Activated CD4-positive, alpha-beta T cell treated with anti-CD3 and anti-CD28 coated beads, Interleukin-2, amount 10 ng/mL, durations not matched to agents 24 days and 14 days (primary cell): ENCODE measurements around the gene CNNM2. TPM values are rescaled to one million over a fixed set of nuclear protein-coding genes. Genes with fewer than 3 reads are reported as not detected.
A peak's percentile ranks its signal among the peaks of the same experiment; 100 is the strongest.
"Not testable (repeated sequence)": the region's sequence is repeated elsewhere in the genome, so short reads cannot be mapped to it uniquely, and the experiment has no call there.

Experiments
- DNase-seq: peaks from one replicate; pipeline ENCODE4 v3.0.0; 2022
- H3K27ac Mint-ChIP-seq: one replicate; pipeline ENCODE4 v1.8.0; 2022; ENCODE audit warnings: mild to moderate bottlenecking, mixed read lengths
- H3K27me3 Mint-ChIP-seq: one replicate; pipeline ENCODE4 v1.8.0; 2022; ENCODE audit warnings: mixed read lengths
- H3K36me3 Mint-ChIP-seq: one replicate; pipeline ENCODE4 v1.8.0; 2022; ENCODE audit warnings: low read depth, mild to moderate bottlenecking, mixed read lengths
- H3K4me1 Mint-ChIP-seq: one replicate; pipeline ENCODE4 v1.8.0; 2021; ENCODE audit warnings: mixed read lengths
- H3K4me3 Mint-ChIP-seq: one replicate; pipeline ENCODE4 v1.8.0; 2022; ENCODE audit warnings: mild to moderate bottlenecking, moderate library complexity, mixed read lengths
- H3K9me3 Mint-ChIP-seq: one replicate; pipeline ENCODE4 v1.8.0; 2021; ENCODE audit warnings: mixed read lengths
- intact Hi-C: fragments of 100-400 bp; cut with micrococcal nuclease; formaldehyde crosslinking; loops from one replicate; pipeline ENCODE4 v1.15.1; 2023
- total RNA-seq: library from RNA; stranded (reverse); gene quantifications from 2 replicates; pipeline ENCODE4 v1.2.3, GENCODE V29; 2022

CNNM2 gene
- total RNA-seq, 1 donor from 2014 or later = 5.6 TPM

DNA sequence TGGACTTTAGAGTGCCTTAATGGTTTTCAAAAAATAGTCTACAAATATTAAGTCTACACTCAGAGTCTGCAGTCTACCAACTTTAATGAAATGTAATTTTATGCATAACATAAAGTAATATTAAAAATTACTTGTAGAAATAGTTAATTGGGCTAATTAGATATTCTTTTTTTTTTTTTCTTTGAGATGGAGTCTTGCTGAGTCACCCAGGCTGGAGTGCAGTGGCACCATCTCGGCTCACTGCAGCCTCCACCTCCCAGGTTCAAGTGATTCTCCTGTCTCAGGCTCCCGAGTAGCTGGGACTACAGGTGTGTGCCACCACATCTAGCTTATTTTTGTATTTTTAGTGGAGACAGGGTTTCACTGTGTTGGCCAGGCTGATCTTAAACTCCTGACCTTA lies 46.0 kb downstream of the CNNM2 start:
- intact Hi-C loops, H3K4me3 Mint-ChIP-seq, H3K27me3 Mint-ChIP-seq, H3K4me1 Mint-ChIP-seq, DNase-seq, H3K27ac Mint-ChIP-seq, H3K36me3 Mint-ChIP-seq, H3K9me3 Mint-ChIP-seq: not testable (repeated sequence)

DNA sequence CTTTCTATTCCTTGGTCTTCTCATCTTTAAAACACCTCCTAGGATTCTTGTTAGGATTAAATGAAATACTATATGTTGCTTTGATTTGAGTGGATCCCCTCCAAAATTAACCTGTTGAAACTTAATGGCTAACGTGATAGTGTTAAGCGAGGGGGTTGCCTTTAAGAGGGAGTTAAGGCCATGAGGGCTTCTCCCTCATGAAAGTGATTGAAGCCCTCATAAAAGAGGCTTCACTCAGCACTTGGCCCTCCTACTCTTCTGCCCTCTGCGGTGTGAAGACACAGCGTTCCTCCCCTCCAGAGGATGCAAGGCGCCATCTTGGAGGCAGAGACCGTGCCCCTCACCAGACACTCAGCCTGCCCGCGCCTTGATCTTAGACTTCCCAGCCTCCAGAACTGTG lies 46.6 kb downstream of the CNNM2 start:
- intact Hi-C loops = no loop called here
- Mint-ChIP-seq H3K4me3 (no peak overlapping the region), H3K4me1 (no peaks in the 10 kb centered on the region), H3K27me3 (peaks cover 5% of the 10 kb centered on the region), H3K36me3 (no peaks in the 10 kb centered on the region), H3K9me3 (no peaks in the 10 kb centered on the region), H3K27ac (no peak overlapping the region)
- DNase-seq = no peak

DNA sequence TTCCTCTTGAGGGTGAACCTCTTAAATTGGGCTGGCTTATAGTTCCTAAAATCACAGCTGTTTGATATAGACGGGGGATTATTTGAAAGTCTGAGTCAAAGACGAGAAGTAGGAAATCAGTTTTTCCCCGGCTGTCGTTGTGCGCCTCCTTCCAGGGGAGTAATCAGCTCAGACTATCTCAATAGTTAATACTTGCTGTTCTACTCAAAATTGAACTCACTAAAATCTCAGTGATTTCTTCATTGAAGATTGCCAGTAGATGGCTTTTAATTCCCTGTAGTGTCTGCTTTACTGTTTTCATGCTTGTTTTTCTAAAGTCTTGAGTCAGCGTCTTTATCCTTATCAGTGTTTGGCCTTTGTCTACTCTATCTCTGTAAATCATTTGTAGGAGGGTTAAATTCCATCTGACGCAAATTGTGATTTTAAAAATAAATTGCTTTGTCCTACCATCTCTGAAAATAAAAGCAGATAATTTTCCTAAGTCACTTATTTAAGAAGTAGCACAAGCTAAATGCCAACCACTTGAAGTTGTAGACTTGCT lies 47.3 kb downstream of the CNNM2 start:
- H3K9me3 Mint-ChIP-seq = no peaks in the 10 kb centered on the region
- intact Hi-C loops = no loop called here
- no peak for DNase-seq
- H3K36me3 Mint-ChIP-seq = no peaks in the 10 kb centered on the region
- H3K27ac Mint-ChIP-seq = no peak overlapping the region
- H3K4me1 Mint-ChIP-seq = no peaks in the 10 kb centered on the region
- peaks cover 5% of the 10 kb centered on the region for H3K27me3 Mint-ChIP-seq
- no peak overlapping the region for H3K4me3 Mint-ChIP-seq

DNA sequence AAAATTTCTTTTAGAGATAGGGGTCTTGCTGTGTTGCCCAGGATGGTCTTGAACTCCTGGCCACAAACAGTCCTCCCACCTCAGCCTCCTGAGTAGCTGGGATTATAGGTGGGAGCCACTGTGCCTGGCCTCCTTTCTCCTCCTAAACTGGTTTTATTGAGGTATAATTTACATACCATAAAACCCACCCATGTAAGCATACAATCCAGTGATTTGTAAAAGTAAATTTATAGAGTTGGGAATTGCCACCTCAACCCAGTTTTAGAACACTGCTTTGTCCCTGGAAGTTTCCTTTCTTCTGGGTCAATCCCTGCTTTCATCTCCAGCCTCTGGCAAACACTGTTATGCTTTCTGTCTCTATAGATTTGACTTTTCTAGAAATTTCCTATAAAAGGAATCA lies 49.0 kb downstream of the CNNM2 start:
- no peak for DNase-seq
- Mint-ChIP-seq H3K9me3 (no peaks in the 10 kb centered on the region), H3K4me3 (no peak overlapping the region), H3K4me1 (no peaks in the 10 kb centered on the region), H3K27ac (no peak overlapping the region), H3K27me3 (peaks cover 5% of the 10 kb centered on the region), H3K36me3 (no peaks in the 10 kb centered on the region)
- intact Hi-C loops = no loop called here

DNA sequence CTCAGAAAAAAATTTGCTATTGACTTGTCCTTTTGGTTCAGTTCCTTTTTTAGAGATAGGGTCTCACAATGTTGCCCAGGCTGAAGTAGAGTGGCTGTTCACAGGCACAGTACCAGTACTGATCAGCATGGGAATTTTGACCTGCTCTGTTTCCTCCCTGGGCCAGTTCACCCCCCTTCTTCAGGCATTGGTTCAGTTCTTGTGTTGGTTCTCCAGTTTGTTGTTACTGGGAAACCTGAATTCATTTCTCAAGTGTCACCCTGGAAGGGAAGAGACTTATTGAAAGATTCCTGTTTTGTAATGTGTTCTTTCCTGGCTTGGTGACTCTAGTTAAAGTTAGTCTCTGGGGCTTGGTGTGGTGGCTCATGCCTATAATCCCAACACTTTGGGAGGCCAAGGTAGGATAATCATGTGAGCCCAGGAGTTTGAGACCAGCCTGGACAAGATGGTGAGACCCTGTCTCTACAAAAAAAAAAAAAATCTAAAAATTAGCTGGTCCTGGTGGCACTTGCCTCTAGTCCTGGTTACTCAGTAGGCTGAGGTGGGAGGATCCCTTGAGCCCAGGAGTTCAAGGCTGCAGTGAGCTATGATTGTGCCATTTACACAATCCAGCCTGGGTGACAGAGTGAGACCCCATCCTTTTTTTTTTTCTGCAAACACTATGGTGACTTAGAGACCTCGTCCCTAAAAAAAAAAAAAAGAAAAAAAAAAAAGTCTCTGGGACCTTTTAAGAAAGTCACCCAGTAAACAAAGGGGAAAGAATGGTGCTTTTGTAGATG lies 52.7 kb downstream of the CNNM2 start:
- intact Hi-C loops = no loop called here
- Mint-ChIP-seq H3K4me1 (peaks cover 2% of the 10 kb centered on the region), H3K27ac (no peak overlapping the region), H3K9me3 (no peaks in the 10 kb centered on the region), H3K27me3 (peaks cover 3% of the 10 kb centered on the region), H3K4me3 (no peak overlapping the region), H3K36me3 (no peaks in the 10 kb centered on the region)
- DNase-seq = no peak

DNA sequence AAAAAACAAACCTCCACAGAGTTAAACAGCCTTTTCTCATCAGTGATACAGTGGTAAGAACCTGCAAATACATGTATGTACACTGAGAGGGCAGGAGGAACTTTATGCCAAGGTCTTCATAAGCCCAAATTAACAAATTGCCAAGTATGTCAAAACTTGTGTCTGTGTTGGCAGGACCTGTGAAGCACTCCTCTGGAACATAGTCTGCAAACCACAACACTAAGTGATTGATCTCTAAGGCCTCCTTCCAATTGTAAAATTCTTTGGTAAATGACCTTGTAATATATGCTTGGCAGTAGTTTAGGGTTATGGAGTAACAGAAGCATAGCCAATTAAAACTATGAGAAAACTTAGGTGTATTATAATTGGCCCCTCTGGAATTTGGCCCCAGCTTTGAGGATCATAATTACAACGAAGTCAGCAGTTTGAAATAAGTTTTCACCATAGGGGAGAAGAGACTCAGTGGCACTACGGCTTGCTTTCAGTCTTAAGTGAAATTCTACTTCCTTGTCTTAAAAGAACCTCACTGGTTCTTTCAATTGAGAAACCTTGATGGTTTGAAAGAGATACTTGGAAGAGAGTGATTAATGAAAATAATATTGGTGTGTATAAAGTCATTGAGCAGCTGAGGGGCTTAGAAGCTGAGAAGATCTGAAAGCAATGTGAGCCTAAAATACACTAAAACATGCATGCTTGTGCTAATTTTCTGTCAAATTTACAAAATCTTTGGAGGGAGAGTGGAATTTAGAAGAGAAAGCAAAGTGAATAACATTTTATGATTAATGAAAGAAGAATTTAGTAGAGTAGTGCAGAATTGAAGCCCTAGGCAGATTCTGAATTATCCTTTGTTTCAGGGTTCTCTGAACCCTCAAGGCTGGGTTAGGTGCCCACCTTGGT lies 57.6 kb downstream of the CNNM2 start:
- DNase-seq = no peak
- Mint-ChIP-seq H3K27me3 (no peaks in the 10 kb centered on the region), H3K36me3 (no peaks in the 10 kb centered on the region), H3K27ac (no peak overlapping the region), H3K4me1 (peaks cover 2% of the 10 kb centered on the region), H3K9me3 (no peaks in the 10 kb centered on the region), H3K4me3 (no peak overlapping the region)
- intact Hi-C loops = no loop called here

DNA sequence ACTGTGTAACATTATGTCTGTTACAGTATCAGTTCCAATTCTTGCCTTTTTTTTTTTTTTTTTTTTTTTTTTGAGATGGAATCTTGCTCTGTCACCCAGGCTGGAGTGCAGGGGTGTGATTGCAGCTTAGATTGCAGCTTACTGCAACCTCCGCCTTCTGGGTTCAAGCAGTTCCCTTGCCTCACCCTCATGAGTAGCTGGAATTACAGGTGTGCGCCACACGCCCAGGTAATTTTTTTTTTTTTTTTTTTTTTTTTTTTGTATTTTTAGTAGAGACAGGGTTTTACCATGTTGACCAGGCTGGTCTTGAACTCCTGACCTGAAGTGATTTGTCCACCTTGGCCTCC lies 58.3 kb downstream of the CNNM2 start:
- DNase-seq, H3K27me3 Mint-ChIP-seq, H3K27ac Mint-ChIP-seq, H3K36me3 Mint-ChIP-seq, H3K4me3 Mint-ChIP-seq, H3K9me3 Mint-ChIP-seq, H3K4me1 Mint-ChIP-seq, intact Hi-C loops: not testable (repeated sequence)

DNA sequence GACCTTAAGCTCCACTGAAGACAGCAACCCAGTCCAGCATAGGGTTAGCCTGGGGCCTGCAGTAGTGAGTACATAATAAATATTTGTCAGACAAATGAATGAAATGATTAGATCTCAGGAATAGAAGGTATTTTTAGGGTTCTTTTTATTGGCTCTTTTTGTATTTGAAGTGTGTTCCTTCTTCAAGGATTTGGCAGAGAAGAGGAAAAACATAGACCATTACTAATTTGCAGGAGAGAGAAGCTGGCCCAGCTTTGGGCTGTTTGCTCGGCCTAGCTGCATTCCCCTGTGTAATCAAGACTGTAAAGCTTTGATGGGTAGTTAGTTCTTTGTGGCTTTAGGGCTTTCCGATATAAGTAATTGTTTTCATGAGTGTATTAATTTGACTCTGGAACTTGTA lies 64.2 kb downstream of the CNNM2 start:
- DNase-seq = no peak
- H3K9me3 Mint-ChIP-seq = no peaks in the 10 kb centered on the region
- no peak overlapping the region for H3K27ac Mint-ChIP-seq
- H3K27me3 Mint-ChIP-seq = no peaks in the 10 kb centered on the region
- no peaks in the 10 kb centered on the region for H3K36me3 Mint-ChIP-seq
- intact Hi-C loops = no loop called here
- no peak overlapping the region for H3K4me3 Mint-ChIP-seq
- H3K4me1 Mint-ChIP-seq = no peaks in the 10 kb centered on the region

DNA sequence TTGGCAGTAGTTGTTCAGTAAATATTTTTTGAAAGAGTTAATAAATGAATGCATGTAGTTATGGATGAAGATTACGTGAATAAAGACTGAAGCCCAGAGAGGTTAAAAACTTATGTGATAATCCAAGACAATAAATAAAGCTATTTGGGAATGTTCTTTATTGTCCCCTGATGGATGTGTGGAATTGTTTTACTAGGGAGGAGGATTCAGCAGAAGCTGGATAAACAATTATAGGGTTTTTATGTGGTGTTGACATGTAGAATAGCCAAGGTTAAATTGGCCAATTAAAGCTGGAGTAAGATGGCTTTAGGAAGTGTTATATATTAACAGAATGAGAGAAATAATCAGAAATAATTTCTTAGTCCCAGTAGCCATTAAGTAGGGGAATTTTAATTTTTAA lies 66.0 kb downstream of the CNNM2 start:
- no peak for DNase-seq
- no peaks in the 10 kb centered on the region for H3K4me1 Mint-ChIP-seq
- H3K36me3 Mint-ChIP-seq = no peaks in the 10 kb centered on the region
- no peaks in the 10 kb centered on the region for H3K9me3 Mint-ChIP-seq
- no peak overlapping the region for H3K27ac Mint-ChIP-seq
- intact Hi-C loops = no loop called here
- H3K27me3 Mint-ChIP-seq = no peaks in the 10 kb centered on the region
- no peak overlapping the region for H3K4me3 Mint-ChIP-seq

DNA sequence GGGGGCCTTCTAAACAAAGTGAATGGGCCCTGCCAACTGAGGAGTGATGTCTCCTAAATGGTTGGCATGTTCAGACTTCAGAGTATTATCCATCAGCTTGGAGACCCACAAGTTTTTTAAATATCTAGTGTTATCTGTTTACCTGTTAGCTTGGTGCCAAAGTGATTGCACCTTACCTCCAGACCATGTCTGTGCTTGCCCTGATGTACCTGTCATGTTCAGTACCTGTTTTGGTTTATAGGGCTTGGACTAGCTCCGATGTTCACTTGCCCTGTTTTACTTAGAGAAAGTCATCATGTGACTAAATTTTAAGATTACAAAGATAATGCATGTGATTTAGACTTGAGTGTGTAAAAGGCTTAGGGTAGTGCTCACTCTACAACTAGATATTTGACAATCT lies 67.7 kb downstream of the CNNM2 start:
- no peaks in the 10 kb centered on the region for H3K36me3 Mint-ChIP-seq
- no peak overlapping the region for H3K4me3 Mint-ChIP-seq
- no peak overlapping the region for H3K27ac Mint-ChIP-seq
- no peak for DNase-seq
- no peaks in the 10 kb centered on the region for H3K4me1 Mint-ChIP-seq
- no peaks in the 10 kb centered on the region for H3K27me3 Mint-ChIP-seq
- intact Hi-C loops = no loop called here
- H3K9me3 Mint-ChIP-seq = no peaks in the 10 kb centered on the region

DNA sequence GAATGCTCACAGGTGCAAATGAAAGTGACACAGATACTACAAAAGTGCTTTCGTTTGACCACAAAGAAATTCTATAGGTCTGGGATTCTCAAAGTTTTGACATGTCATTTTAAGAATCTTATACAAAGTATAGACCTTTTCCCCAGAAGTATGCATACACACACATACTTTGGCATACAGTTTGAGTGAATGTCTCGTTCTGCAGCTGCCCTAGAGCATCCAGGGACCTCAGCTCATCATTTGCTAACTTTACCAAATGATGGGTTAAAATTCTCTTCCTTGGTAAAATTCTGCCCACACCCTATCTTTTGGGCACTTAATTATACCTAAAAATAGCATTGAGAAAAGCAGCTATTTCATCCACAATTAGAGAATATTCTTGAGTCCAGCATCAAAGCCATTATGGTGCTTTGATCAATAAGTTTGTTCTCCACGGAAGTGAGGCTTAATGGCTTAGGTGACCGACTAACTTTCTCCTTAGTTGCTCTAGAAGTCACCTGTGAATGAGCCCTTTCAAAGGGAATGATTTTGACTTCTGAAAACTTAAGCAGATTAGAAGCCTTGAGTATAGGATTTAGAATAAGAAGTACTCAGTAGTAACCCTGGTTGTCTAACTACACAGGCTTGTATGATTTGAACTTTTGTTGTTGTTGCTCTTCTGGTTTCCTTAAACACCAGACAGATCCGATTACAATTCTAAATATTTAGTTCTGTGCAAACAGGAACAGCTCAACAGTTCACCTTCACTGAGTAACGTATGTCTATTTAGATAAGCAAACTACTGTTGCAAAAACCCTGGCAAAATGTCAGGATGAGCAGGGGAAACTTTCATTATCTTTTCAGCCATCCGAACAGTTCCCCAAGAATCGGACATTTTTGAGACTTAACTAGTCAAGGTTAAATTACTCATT lies 70.6 kb downstream of the CNNM2 start:
- DNase-seq = no peak
- intact Hi-C loops = no loop called here
- H3K4me1 Mint-ChIP-seq = no peaks in the 10 kb centered on the region
- no peaks in the 10 kb centered on the region for H3K36me3 Mint-ChIP-seq
- no peaks in the 10 kb centered on the region for H3K9me3 Mint-ChIP-seq
- H3K27ac Mint-ChIP-seq = no peak overlapping the region
- H3K27me3 Mint-ChIP-seq = no peaks in the 10 kb centered on the region
- no peak overlapping the region for H3K4me3 Mint-ChIP-seq

DNA sequence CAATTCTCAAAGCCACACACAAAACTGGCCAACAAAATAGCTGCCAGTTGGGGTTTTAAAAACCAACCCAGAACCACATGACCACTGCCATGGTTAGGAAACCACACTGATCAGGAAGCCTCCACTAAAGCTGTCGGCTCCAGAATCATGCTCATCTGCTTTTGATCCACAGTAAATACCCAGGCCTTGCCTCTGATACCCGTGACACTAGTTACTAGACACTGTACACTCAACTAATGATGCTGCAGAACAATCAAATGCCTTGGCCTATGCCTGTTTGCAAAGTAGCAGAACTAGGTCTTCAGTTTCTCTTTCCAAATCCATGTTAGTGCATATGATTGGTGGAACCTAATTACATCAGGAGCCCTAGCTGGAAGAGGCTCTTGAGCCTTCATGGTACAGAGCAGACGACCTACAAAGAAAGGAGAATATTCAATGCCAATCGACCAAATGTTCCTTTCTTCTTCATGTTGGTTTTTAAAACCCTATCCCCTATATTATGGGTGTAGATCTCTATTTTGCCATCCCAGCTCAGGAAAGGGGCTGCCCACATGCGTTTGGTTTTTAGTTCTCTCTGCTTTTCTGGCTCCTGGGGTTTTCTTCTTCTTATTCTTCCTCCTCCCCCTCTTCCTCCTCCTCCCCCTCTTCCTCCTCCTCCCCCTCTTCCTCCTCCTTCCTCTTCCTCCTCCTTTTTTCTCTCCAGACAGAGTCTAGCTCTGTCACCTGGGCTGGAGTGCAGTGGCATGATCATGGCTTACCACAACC lies 76.6 kb downstream of the CNNM2 start:
- intact Hi-C loops = no loop called here
- Mint-ChIP-seq H3K27me3 (no peaks in the 10 kb centered on the region), H3K9me3 (peaks cover 3% of the 10 kb centered on the region), H3K36me3 (peaks cover 2% of the 10 kb centered on the region), H3K27ac (peak overlapping the region; percentile 63), H3K4me3 (no peak overlapping the region), H3K4me1 (peaks cover 6% of the 10 kb centered on the region)
- peak; percentile 56 for DNase-seq

DNA sequence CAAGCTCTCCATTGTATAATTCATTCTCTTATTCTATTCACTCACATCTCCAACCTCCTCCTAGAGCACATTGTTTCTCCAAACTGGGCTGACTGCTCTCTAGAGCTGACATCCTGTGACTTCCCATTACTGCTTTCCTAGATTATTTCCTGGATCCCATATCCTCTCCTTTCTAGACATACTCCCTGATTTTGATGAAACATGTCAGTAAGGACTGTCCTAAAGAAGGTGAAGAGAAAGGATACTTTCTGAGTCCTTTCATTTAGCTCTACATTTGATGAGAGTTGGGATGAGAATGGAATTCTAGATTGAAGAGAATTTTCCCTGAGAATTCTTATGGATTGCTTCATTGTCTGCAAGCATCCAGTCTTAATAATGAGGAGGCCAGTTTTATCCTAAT lies 78.8 kb downstream of the CNNM2 start:
- Mint-ChIP-seq H3K4me3 (no peak overlapping the region), H3K27ac (no peak overlapping the region), H3K36me3 (peaks cover 2% of the 10 kb centered on the region), H3K4me1 (peaks cover 6% of the 10 kb centered on the region), H3K27me3 (peaks cover 2% of the 10 kb centered on the region), H3K9me3 (peaks cover 3% of the 10 kb centered on the region)
- intact Hi-C loops = no loop called here
- DNase-seq = no peak
